ENCODE measurements around the gene COMTD1.
"Not testable (repeated sequence)": the region's sequence is repeated elsewhere in the genome, so short reads cannot be mapped to it uniquely, and the experiment has no call there.

COMTD1 gene

DNA sequence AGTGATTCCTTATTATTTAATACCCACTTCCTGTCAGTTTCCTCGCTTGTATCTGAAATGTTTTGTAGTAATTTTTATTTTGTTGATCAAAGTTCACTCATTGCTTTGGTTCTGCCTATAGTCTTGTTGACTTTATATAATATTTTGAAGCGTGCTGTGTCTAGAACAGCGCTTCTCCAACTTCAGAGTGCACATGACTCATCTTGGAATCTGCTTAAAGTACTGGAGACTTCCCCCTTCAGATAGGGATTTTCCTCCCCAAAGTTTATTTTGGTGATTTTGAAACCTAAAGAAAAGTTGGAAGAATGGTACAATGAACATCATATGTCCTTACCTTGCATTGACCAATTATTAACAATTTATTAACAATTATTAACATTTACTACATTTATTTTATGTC, 5.8 kb downstream of the COMTD1 start:
- TF ChIP-seq POLR2A (IDR thresholded peaks at IDR 0.05; ENCODE audit: extremely low read depth, insufficient read length) (no peak), CTCF (IDR thresholded peaks at IDR 0.05; ENCODE audit: low read depth, low read length) (no peak), MYC (IDR thresholded peaks at IDR 0.05; ENCODE audit: low read depth, low read length) (no peak)
- TF ChIP-seq, protein P1, sequence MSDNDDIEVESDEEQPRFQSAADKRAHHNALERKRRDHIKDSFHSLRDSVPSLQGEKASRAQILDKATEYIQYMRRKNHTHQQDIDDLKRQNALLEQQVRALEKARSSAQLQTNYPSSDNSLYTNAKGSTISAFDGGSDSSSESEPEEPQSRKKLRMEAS (IDR thresholded peaks at IDR 0.05; ENCODE audit: low read depth, low read length), result no peak
- no peak overlapping the region for H3K4me3 ChIP-seq (ENCODE audit: low read depth, low read length)

GRCh38 chr10:75228834-75229233, 6.9 kb downstream of the COMTD1 start:
- DNase-seq (ENCODE audit: low read depth), result no peak
- TF ChIP-seq, protein P1 (IDR thresholded peaks at IDR 0.05; ENCODE audit: low read depth, low read length), result no peak
- TF ChIP-seq CTCF (IDR thresholded peaks at IDR 0.05; ENCODE audit: low read depth, low read length) (no peak), MYC (IDR thresholded peaks at IDR 0.05; ENCODE audit: low read depth, low read length) (no peak), POLR2A (IDR thresholded peaks at IDR 0.05; ENCODE audit: extremely low read depth, insufficient read length) (no peak)
- H3K4me3 ChIP-seq (ENCODE audit: low read depth, low read length), result no peak overlapping the region

More for the DNA sequence above, 5.8 kb downstream of the COMTD1 start:
- no peak for DNase-seq (ENCODE audit: low read depth)

DNA sequence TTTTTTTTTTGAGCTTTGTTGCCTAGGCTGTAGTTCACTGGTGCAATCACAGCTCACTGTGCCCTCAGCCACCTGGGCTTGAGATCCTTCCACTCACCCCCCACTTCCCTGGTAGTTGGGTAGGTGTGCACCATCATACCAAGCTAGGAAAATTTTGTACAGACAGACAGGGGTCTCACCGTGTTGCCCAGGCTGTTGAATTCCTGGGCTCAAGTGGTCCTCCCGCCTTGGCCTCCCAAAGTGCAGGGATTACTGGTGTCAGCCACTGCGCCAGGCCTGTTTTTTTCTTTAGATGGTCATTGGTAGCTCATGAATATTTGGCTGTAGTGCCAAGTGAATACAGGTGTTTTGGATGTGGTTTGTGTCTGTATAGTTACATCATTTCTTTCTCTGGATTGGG, 7.5 kb downstream of the COMTD1 start:
- no peak for DNase-seq (ENCODE audit: low read depth)
- TF ChIP-seq POLR2A (IDR thresholded peaks at IDR 0.05; ENCODE audit: extremely low read depth, insufficient read length) (no peak), CTCF (IDR thresholded peaks at IDR 0.05; ENCODE audit: low read depth, low read length) (no peak), MYC (IDR thresholded peaks at IDR 0.05; ENCODE audit: low read depth, low read length) (no peak)
- TF ChIP-seq, protein P1 (IDR thresholded peaks at IDR 0.05; ENCODE audit: low read depth, low read length), result no peak
- H3K4me3 ChIP-seq (ENCODE audit: low read depth, low read length), result no peak overlapping the region

DNA sequence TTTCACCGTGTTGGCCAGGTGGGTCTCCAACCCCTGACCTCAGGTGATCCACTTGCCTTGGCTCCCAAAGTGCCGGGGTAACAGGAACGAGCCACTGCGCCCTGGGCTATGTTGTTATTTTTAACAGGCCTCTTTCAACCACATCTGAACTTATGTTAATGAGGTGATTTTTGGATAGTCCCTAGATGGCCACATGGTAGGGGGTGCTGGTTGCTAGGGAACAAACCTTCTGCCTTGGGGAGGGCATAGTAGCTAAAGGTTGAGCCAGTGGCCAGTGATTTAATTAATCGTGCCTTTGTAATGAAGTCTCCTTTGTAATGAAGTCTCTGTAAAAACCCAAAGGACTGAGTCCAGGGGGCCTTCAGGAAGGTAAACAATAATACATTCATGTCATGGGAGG, 9.1 kb downstream of the COMTD1 start:
- H3K4me3 ChIP-seq (ENCODE audit: low read depth, low read length), result no peak overlapping the region
- TF ChIP-seq MYC (IDR thresholded peaks at IDR 0.05; ENCODE audit: low read depth, low read length) (no peak), CTCF (IDR thresholded peaks at IDR 0.05; ENCODE audit: low read depth, low read length) (no peak), POLR2A (IDR thresholded peaks at IDR 0.05; ENCODE audit: extremely low read depth, insufficient read length) (no peak)
- TF ChIP-seq, protein P1 (IDR thresholded peaks at IDR 0.05; ENCODE audit: low read depth, low read length), result no peak
- DNase-seq (ENCODE audit: low read depth), result no peak

DNA sequence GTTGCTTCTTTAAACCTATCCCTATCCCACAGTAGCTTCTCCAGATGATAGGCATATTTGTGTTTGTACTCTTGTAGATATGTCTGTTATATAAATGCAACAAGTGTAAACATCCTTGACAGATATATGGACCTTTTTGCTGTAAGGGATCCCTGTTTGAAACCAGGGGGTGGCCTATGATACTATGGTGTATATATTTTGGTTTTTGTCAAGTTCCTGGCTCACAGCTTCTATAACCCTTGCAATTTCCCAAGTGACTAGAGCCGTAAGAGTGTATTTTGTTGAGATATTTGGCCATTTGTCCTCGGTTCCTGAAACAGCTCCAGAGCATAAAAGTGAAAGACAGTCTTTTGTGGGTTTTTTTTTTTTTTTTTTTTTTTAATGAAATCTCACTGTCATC, 9.7 kb downstream of the COMTD1 start:
- TF ChIP-seq, protein P1 (IDR thresholded peaks at IDR 0.05; ENCODE audit: low read depth, low read length), result no peak
- TF ChIP-seq POLR2A (IDR thresholded peaks at IDR 0.05; ENCODE audit: extremely low read depth, insufficient read length), result no peak
- TF ChIP-seq MYC (IDR thresholded peaks at IDR 0.05; ENCODE audit: low read depth, low read length), result no peak
- no peak for TF ChIP-seq CTCF (IDR thresholded peaks at IDR 0.05; ENCODE audit: low read depth, low read length)
- no peak for DNase-seq (ENCODE audit: low read depth)
- no peak overlapping the region for H3K4me3 ChIP-seq (ENCODE audit: low read depth, low read length)

DNA sequence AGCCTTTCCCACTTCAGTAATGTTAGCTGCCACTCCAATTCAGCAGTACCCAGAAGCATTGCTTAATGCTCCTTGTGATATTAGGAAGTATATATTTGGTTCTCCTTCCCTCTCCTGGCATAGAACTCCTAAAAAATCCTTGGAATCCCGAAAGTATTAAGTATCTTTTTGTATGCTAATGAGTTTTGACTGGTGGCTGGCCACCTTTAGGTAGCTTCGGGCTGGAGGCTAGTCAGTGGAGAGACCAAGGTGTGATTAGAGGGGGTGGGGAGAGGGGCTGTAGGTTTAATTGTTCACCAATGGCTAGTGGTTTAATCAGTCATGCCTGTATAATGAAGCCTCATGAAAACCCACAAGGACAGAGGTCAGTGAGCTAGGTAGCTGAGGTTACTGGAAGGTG, 12.2 kb downstream of the COMTD1 start:
- DNase-seq (ENCODE audit: low read depth), result no peak
- no peak for TF ChIP-seq POLR2A (IDR thresholded peaks at IDR 0.05; ENCODE audit: extremely low read depth, insufficient read length)
- no peak for TF ChIP-seq MYC (IDR thresholded peaks at IDR 0.05; ENCODE audit: low read depth, low read length)
- TF ChIP-seq, protein P1 (IDR thresholded peaks at IDR 0.05; ENCODE audit: low read depth, low read length), result no peak
- no peak for TF ChIP-seq CTCF (IDR thresholded peaks at IDR 0.05; ENCODE audit: low read depth, low read length)
- no peak overlapping the region for H3K4me3 ChIP-seq (ENCODE audit: low read depth, low read length)

- H3K4me3 ChIP-seq (ENCODE audit: low read depth, low read length); DNase-seq (ENCODE audit: low read depth): not testable (repeated sequence)
Measured at GRCh38 chr10:75221492-75221891, 14.3 kb downstream of the COMTD1 start.

Data from NB4 (cell line).